ENCODE data around the gene TFEB. TPM values are rescaled to one million over a fixed set of nuclear protein-coding genes. Genes with fewer than 3 reads are reported as not detected.

TFEB gene
- total and polyA plus RNA-seq, 4 donors: 1.1 to 6.2 (median 3.8) TPM

DNA sequence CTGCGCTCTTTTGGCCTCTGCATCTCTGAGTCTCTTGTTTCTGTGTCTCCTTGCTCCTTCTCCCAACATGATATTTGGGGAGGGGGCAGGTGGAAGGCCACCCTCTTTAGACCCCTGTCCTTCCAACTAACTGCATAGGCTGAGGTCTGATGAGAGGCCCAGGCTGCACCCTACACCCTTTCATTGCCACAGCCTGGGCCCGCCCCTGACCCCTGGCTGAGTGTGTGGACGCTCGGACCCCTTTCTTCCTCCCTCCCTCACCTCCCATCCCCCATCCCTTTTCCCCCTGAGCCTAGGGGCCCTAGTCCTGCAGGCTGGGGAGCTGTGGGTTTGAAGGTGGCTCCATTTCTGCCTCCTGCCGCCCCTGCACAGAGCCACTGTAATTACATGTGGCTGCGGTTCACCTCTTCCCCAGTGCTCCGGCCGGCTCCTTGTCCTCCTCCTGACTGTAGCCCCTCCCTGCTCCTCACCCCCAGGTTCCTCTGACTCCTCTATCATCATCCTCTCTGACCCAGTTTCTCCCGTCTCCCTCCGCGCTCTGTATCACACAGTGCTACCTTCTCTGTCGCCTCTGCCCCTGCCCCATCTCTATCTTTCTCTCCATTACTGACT lies 90.3 kb downstream of the TFEB start:
- Histone ChIP-seq H3K27me3 (ENCODE audit: control insufficient read depth in 4 of 4, insufficient read depth in 4 of 4, low read length in 3 of 4) (no peaks in the 10 kb centered on the region), H3K9ac (ENCODE audit: low read depth in 1 of 2, low read length in 2 of 2) (no peak overlapping the region), H3K36me3 (ENCODE audit: control insufficient read depth in 4 of 4, insufficient read depth in 3 of 4, low read depth in 1 of 4, low read length in 3 of 4) (no peaks in the 10 kb centered on the region), H3K4me1 (ENCODE audit: control insufficient read depth in 4 of 4, insufficient read depth in 4 of 4, low read length in 3 of 4) (no peaks in the 10 kb centered on the region), H3K9me3 (ENCODE audit: control insufficient read depth in 4 of 4, low read length in 3 of 4) (no peaks in the 10 kb centered on the region), H3K4me3 (ENCODE audit: low read depth in 1 of 3, low read length in 3 of 3) (no peak overlapping the region), H3K27ac (ENCODE audit: low read depth in 1 of 2, low read length in 2 of 2) (no peak overlapping the region)
- TF ChIP-seq EGR1 (IDR thresholded peaks at IDR 0.05; ENCODE audit: low read depth in 2 of 2) (no peak), RAD21 (IDR thresholded peaks at IDR 0.05) (no peak), NR2F2 (IDR thresholded peaks at IDR 0.05) (no peak), FOXA2 (IDR thresholded peaks at IDR 0.05) (no peak)
- TF ChIP-seq, protein P1, sequence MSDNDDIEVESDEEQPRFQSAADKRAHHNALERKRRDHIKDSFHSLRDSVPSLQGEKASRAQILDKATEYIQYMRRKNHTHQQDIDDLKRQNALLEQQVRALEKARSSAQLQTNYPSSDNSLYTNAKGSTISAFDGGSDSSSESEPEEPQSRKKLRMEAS (IDR thresholded peaks at IDR 0.05): no peak
- WGBS: 86% methylated on average over 12 of the region's 12 CpGs
- no peak for DNase-seq (ENCODE audit: low spot score)

GRCh38 chr6:41644297-41644879 lies 91.0 kb downstream of the TFEB start:
- no peak overlapping the region for H3K9ac ChIP-seq (ENCODE audit: low read depth in 1 of 2, low read length in 2 of 2)

More at GRCh38 chr6:41644297-41644879, 91.0 kb downstream of the TFEB start:
- H3K36me3 ChIP-seq (ENCODE audit: control insufficient read depth in 4 of 4, insufficient read depth in 3 of 4, low read depth in 1 of 4, low read length in 3 of 4): no peaks in the 10 kb centered on the region
- no peak for DNase-seq (ENCODE audit: low spot score)
- no peaks in the 10 kb centered on the region for H3K4me1 ChIP-seq (ENCODE audit: control insufficient read depth in 4 of 4, insufficient read depth in 4 of 4, low read length in 3 of 4)
- 83% methylated on average over 4 of the region's 4 CpGs for WGBS
- no peaks in the 10 kb centered on the region for H3K27me3 ChIP-seq (ENCODE audit: control insufficient read depth in 4 of 4, insufficient read depth in 4 of 4, low read length in 3 of 4)
- no peak overlapping the region for H3K4me3 ChIP-seq (ENCODE audit: low read depth in 1 of 3, low read length in 3 of 3)
- no peaks in the 10 kb centered on the region for H3K9me3 ChIP-seq (ENCODE audit: control insufficient read depth in 4 of 4, low read length in 3 of 4)
- no peak overlapping the region for H3K27ac ChIP-seq (ENCODE audit: low read depth in 1 of 2, low read length in 2 of 2)
- TF ChIP-seq, protein P2, sequence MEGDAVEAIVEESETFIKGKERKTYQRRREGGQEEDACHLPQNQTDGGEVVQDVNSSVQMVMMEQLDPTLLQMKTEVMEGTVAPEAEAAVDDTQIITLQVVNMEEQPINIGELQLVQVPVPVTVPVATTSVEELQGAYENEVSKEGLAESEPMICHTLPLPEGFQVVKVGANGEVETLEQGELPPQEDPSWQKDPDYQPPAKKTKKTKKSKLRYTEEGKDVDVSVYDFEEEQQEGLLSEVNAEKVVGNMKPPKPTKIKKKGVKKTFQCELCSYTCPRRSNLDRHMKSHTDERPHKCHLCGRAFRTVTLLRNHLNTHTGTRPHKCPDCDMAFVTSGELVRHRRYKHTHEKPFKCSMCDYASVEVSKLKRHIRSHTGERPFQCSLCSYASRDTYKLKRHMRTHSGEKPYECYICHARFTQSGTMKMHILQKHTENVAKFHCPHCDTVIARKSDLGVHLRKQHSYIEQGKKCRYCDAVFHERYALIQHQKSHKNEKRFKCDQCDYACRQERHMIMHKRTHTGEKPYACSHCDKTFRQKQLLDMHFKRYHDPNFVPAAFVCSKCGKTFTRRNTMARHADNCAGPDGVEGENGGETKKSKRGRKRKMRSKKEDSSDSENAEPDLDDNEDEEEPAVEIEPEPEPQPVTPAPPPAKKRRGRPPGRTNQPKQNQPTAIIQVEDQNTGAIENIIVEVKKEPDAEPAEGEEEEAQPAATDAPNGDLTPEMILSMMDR (IDR thresholded peaks at IDR 0.05; ENCODE audit: low read depth, low read length, missing input control): no peak
- TF ChIP-seq GABPA (IDR thresholded peaks at IDR 0.05 in 1 of 2, conservative IDR thresholded peaks at IDR 0.05 in 1 of 2) (no peak), EGR1 (IDR thresholded peaks at IDR 0.05; ENCODE audit: low read depth in 2 of 2) (no peak), RXRA (IDR thresholded peaks at IDR 0.05) (no peak), YY1 (IDR thresholded peaks at IDR 0.05) (no peak), NR2F2 (IDR thresholded peaks at IDR 0.05) (no peak), HNF4G (IDR thresholded peaks at IDR 0.05) (no peak), TAF1 (conservative IDR thresholded peaks at IDR 0.05) (no peak), SP1 (IDR thresholded peaks at IDR 0.05) (no peak), FOXA2 (IDR thresholded peaks at IDR 0.05) (no peak)
- TF ChIP-seq, protein P3, sequence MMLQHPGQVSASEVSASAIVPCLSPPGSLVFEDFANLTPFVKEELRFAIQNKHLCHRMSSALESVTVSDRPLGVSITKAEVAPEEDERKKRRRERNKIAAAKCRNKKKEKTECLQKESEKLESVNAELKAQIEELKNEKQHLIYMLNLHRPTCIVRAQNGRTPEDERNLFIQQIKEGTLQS (IDR thresholded peaks at IDR 0.05): no peak
- TF ChIP-seq, protein P4, sequence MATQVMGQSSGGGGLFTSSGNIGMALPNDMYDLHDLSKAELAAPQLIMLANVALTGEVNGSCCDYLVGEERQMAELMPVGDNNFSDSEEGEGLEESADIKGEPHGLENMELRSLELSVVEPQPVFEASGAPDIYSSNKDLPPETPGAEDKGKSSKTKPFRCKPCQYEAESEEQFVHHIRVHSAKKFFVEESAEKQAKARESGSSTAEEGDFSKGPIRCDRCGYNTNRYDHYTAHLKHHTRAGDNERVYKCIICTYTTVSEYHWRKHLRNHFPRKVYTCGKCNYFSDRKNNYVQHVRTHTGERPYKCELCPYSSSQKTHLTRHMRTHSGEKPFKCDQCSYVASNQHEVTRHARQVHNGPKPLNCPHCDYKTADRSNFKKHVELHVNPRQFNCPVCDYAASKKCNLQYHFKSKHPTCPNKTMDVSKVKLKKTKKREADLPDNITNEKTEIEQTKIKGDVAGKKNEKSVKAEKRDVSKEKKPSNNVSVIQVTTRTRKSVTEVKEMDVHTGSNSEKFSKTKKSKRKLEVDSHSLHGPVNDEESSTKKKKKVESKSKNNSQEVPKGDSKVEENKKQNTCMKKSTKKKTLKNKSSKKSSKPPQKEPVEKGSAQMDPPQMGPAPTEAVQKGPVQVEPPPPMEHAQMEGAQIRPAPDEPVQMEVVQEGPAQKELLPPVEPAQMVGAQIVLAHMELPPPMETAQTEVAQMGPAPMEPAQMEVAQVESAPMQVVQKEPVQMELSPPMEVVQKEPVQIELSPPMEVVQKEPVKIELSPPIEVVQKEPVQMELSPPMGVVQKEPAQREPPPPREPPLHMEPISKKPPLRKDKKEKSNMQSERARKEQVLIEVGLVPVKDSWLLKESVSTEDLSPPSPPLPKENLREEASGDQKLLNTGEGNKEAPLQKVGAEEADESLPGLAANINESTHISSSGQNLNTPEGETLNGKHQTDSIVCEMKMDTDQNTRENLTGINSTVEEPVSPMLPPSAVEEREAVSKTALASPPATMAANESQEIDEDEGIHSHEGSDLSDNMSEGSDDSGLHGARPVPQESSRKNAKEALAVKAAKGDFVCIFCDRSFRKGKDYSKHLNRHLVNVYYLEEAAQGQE (IDR thresholded peaks at IDR 0.05): no peak
- TF ChIP-seq, protein P1 (IDR thresholded peaks at IDR 0.05): no peak

All from liver (tissue), 9 donors.